ENCODE measurements around the gene CCM2.

- TF ChIP-seq POLR2A (IDR thresholded peaks at IDR 0.05), result no peak
- TF ChIP-seq CTCF (IDR thresholded peaks at IDR 0.05), result no peak
- no peak for TF ChIP-seq POLR2AphosphoS5 (IDR thresholded peaks at IDR 0.05)
- no peak for TF ChIP-seq EP300 (IDR thresholded peaks at IDR 0.05)
Measured at GRCh38 chr7:44970523-44971051, 29.4 kb upstream of the CCM2 start.
